ENCODE results near the gene BBS7.

DNA sequence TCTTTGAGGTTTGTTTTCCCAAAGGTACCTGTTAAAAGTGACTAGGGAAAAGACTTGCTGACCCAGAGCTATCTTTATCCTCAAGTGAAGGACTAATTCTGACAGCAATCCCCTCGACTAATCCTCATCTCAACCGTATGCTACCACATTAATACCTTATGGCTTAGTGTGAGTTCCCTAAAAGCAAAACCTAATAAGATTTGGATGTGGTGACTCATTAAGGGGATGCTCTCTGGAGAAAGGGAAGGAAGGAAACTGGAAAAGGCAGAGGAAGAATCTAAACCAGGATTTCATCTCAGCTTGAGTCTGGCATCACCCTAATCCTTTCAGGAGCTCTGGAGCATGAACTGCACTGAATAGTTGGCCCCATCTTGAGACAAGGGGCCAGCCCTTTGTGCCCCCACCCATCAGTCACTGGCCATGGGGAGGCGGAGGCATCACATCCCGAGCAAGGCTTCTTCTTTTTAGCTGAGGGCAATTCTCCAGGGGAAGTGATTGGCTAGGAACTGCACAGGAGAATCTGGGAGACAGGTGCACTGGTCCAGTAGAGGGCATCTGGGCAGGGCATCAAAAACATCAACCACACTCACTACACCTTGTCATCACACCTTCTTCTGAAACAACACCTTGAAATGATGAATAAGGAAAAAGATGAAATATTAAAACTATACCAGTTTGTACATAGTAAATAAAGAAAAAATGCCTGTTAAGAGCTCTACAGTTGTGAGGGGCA, 6.9 kb upstream of the BBS7 start:
- TF ChIP-seq EZH2 (IDR thresholded peaks at IDR 0.05; ENCODE audit: borderline replicate concordance, insufficient read depth, low read length, poor library complexity, severe bottlenecking) (no peak), POLR2AphosphoS5 (IDR thresholded peaks at IDR 0.05) (no peak), MXI1 (conservative IDR thresholded peaks at IDR 0.05; ENCODE audit: poor library complexity, severe bottlenecking) (no peak), EP300 (conservative IDR thresholded peaks at IDR 0.05; ENCODE audit: poor library complexity, severe bottlenecking) (no peak), CTCF (IDR thresholded peaks at IDR 0.05; ENCODE audit: poor library complexity, severe bottlenecking) (no peak), SMC3 (conservative IDR thresholded peaks at IDR 0.05; ENCODE audit: poor library complexity) (no peak)
- TF ChIP-seq, protein P1, sequence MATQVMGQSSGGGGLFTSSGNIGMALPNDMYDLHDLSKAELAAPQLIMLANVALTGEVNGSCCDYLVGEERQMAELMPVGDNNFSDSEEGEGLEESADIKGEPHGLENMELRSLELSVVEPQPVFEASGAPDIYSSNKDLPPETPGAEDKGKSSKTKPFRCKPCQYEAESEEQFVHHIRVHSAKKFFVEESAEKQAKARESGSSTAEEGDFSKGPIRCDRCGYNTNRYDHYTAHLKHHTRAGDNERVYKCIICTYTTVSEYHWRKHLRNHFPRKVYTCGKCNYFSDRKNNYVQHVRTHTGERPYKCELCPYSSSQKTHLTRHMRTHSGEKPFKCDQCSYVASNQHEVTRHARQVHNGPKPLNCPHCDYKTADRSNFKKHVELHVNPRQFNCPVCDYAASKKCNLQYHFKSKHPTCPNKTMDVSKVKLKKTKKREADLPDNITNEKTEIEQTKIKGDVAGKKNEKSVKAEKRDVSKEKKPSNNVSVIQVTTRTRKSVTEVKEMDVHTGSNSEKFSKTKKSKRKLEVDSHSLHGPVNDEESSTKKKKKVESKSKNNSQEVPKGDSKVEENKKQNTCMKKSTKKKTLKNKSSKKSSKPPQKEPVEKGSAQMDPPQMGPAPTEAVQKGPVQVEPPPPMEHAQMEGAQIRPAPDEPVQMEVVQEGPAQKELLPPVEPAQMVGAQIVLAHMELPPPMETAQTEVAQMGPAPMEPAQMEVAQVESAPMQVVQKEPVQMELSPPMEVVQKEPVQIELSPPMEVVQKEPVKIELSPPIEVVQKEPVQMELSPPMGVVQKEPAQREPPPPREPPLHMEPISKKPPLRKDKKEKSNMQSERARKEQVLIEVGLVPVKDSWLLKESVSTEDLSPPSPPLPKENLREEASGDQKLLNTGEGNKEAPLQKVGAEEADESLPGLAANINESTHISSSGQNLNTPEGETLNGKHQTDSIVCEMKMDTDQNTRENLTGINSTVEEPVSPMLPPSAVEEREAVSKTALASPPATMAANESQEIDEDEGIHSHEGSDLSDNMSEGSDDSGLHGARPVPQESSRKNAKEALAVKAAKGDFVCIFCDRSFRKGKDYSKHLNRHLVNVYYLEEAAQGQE (IDR thresholded peaks at IDR 0.05; ENCODE audit: borderline replicate concordance) = no peak

All from neural cell (in vitro differentiated cells).